Epidermal melanocyte (primary cell): Measurements from ENCODE around the gene UPP1.

ENCODE experiments used
- DNase-seq: peaks from one replicate; pipeline ENCODE4 v3.0.0; 2011; ENCODE audit warnings: low spot score; ENCODE audit not compliant: insufficient read length

UPP1 gene

DNA sequence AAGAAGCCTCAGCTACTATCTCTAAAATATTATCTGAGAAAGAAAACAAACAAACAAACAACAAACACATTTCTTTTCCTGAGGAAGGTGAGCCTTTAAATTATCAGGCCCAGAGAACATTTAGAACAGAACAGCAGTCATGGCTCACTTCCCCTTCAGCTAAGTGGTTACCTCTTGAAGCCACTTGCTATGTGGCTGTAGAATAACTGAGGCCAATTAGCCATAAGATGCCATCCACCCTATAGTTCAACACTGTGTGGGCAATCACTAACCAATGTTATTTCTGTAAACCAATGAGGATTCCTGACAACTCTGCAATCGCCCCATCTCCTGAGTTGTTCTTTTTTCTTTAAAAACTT, 3.7 kb upstream of the UPP1 start:
- DNase-seq, result no peak

- no peak for DNase-seq
These were observed 3.1 kb upstream of the UPP1 start for GRCh38 chr7:48085942-48086341.

GRCh38 chr7:48087349-48087748, 1.7 kb upstream of the UPP1 start:
- no peak for DNase-seq

GRCh38 chr7:48088559-48089045, 463 bp upstream of the UPP1 start:
- DNase-seq, result no peak

GRCh38 chr7:48090095-48090805, 1.2 kb downstream of the UPP1 start:
- DNase-seq, result no peak

GRCh38 chr7:48091506-48092433, 2.7 kb downstream of the UPP1 start:
- no peak for DNase-seq

DNA sequence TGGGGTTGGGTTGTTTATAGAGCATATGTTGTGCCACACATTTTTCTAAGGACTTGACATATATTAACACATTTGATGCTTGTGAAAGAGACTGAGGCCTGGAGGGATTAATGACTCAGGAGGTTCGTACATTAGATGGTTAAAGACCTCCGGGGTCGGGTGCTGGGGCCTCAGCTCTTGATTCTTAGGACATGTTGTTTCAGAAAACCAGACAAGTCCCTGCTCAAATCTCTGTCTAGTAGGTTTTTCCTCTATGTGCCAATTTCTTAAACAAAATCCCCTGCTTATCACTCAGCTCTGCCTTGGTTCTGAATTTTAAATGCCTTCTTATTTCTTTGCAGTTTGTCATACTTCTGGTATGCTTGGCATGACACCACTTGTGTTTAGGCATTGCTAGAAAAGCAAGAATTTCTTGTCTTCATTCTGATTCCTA, 5.8 kb downstream of the UPP1 start:
- no peak for DNase-seq

- DNase-seq, result no peak
These were observed 7.2 kb downstream of the UPP1 start for GRCh38 chr7:48096273-48096672.

GRCh38 chr7:48097521-48098231, 8.6 kb downstream of the UPP1 start:
- DNase-seq, result no peak

GRCh38 chr7:48098846-48099245, 9.8 kb downstream of the UPP1 start:
- DNase-seq, result no peak

GRCh38 chr7:48099781-48100180, 10.7 kb downstream of the UPP1 start:
- DNase-seq, result no peak

- no peak for DNase-seq
These were observed 12.3 kb downstream of the UPP1 start for GRCh38 chr7:48101352-48101751.

DNA sequence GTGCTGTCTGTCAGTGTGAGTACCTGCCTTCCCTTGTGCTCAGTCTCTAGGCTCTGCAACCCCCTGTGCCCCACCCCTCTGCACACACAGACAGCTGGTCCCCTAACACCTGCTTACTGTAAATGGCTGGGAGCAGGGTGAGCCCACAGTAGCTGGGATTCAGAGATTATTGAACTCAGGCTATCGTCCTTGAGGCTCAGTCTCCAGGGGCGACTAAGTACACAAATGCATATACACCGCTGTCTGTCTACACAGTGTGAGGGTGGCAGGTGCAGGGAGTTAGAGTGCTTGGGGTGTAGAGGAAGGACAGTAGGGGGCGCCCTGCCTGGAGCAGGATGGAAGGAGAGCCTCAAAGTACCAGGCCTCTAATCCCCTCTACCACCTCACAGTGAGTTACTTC, 12.9 kb downstream of the UPP1 start:
- DNase-seq, result no peak

- DNase-seq, result no peak
These were observed 13.5 kb downstream of the UPP1 start for GRCh38 chr7:48102530-48102929.

DNA sequence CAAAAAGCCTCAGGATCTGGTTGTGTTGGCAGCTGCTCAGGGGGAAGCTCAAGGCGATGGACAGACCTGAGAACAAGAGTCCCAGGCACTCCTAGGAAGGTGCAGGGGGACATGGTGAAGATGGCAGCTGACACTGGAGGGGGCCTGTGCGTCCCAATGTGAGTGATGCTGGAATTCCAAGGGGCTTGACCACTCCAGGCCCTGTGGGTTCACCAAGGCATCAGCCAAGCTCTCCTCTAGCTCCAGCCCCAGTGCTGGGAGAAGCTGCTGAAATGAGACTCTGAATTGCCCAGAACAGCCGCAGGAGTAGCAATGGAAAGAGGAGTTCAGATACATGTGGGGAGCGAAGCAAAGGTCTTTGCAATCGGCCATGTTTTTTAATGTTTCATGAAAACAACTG, 16.0 kb downstream of the UPP1 start:
- DNase-seq, result no peak

DNA sequence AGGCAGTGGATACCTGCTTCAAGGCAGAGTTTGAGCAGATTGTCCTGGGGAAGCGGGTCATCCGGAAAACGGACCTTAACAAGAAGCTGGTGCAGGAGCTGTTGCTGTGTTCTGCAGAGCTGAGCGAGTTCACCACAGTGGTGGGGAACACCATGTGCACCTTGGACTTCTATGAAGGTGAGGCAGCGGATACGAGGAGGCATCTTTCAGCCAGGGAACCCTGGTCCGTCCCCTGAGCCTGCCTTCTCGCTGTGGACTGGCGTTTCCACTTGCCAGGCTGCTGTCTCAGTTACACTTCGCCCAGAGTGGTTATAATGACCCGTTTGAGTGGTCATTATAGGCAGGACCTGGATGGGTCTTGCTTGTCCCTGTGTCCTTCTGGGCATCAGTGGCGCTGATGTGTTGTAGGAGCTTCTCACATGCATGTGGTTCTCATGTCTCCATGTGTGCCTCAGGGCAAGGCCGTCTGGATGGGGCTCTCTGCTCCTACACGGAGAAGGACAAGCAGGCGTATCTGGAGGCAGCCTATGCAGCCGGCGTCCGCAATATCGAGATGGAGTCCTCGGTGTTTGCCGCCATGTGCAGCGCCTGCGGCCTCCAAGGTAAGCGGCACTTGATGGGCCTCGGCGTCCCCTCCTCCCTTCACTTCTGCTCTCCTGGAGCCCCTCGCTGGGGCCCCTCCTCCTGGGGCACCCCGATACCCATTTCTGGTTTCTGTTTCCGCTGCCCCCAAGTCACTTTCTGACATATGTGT, 18.0 kb downstream of the UPP1 start:
- DNase-seq, result no peak

DNA sequence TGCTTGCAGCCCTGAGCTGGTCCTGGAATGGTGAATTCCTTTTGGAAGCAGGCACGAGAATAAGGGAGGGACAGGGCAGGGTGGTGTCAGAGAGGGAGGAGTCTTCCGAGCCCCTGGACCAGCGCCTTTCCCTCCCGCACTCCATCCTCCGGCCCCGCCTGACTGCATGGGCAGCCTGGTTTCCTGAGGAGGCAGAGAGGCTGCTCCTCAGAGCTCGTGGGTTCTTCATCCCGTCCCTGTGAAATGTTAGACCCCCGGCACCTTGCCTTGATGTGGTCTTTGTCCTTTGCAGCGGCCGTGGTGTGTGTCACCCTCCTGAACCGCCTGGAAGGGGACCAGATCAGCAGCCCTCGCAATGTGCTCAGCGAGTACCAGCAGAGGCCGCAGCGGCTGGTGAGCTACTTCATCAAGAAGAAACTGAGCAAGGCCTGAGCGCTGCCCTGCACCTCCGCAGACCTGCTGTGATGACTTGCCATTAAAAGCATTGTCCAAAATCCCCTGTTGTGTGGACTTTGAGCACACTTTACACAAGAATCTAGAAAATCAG, 18.9 kb downstream of the UPP1 start:
- no peak for DNase-seq

DNA sequence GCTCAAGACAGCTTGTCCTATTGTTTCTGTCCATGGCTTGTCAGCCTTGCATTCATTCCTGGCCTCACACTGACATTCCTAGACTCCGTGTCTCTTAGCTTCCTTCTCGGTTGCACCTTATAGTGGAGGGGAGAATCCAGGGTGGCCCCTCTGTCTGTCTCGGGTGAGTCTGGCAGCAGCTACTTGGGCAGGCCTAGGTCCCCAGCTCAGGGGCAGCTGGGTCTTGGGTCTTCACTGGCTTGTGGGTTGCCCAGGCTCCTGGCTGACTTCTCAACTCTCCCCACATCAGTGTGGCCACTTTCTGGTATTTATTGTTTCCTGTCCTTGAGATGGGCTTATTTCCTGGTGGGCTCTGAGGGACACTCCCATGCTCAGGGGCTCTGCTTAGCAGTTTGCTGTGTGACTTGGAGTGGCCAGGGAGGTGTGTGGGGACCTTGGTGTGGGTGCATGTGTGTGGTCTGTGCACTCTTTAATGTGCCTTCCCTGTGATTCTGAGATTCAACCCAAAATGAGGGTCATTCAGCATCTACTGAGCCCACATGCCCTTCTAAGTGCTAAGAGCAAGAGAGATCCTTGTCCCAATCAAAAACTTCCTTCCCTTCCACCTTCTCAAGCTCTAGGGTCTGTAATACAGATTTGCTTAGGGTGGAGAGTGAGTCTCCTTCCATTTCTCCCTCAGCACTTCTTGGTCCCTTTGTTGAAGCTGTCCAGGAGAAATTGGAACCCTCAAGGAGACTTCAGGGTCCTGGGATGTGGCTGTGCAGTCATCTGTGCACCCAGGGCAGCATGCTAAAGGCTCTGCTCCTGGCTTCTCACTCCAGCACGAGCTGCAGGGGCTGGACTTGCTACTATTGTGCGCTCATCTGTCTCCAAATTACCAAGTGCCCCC, 20.1 kb downstream of the UPP1 start:
- no peak for DNase-seq

GRCh38 chr7:48109848-48110663, 21.0 kb downstream of the UPP1 start:
- no peak for DNase-seq
